HG03103 (cell line): Measurements from ENCODE around the gene NDEL1.
"Not testable (repeated sequence)": the region's sequence is repeated elsewhere in the genome, so short reads cannot be mapped to it uniquely, and the experiment has no call there.

ENCODE experiments used
- ATAC-seq: cut with Tn5 transposase; IDR thresholded peaks from one replicate; pipeline ENCODE4 v1.9.1; 2021; ENCODE audit warnings: low read depth; ENCODE audit not compliant: unreplicated experiment

Gene NDEL1, protein sequence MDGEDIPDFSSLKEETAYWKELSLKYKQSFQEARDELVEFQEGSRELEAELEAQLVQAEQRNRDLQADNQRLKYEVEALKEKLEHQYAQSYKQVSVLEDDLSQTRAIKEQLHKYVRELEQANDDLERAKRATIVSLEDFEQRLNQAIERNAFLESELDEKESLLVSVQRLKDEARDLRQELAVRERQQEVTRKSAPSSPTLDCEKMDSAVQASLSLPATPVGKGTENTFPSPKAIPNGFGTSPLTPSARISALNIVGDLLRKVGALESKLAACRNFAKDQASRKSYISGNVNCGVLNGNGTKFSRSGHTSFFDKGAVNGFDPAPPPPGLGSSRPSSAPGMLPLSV

DNA sequence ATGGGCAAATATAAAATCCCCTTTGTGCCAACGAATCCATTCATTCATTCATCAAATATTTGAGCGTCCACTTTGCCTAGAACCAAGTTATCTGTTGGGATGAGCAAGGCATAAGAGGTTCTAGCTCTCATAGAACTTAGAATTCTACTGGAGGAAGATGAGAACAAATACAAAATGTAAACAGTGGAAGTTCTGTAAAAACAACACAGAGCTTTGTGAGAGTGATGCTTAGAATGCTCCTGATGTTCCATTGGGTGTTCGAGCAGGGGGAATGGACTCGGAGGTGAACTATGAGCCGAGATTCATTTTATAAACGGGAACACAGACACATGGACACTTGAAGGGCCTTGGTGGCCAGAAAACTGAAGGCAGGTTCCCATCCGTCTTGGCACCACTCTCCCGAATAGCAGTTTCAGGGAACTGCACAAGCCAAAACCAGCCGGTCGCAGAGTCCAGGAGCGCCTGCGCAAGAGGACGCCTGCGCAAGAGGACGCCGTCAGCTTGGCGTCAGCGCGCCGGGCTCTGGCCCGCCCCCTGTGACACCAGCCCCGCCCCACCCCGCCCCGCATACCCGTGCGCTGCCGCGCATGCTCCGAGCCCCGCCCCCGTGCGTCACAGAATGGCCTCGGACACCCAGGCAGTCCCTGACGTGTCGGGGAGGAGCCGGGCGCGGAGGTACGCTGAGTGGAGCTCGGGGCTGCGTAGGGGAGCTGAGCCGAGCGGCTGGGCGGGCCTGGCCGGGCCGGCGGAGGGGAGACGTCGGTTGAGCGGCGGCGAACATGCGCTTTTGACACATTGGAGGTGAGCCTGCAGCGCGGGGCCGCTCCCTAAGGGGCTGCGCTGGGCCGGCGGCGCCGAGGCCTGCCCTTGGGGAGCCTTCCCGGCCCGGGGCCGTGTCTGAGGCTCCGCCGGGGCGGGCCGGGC, at the start of gene NDEL1:
Gene NDEL1, plus strand, starts transcription at position 640 of the 924 bp plus-strand sequence. CDS start 8,388 bp downstream, outside the sequence.
- ATAC-seq = peak; percentile 95

DNA sequence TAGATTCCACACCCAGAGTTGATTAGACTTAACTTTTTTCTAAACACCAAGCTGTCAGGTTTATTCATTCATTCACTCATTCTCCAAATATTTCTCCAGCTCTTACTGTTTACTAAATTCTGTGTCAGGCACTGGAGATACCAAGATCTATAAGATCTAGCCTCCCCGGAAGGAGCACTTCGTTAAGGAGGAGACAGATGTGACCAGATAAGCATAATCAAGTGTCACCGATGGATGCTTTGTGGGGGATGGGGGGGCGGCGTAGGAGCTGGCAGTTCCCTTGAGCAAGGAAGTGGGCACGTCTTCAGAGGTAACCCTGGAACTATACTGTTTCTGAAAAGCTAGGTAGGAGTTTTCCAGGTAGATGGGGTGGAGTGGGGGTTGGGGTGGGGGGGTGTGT, 48.8 kb upstream of the NDEL1 start:
- no peak for ATAC-seq

DNA sequence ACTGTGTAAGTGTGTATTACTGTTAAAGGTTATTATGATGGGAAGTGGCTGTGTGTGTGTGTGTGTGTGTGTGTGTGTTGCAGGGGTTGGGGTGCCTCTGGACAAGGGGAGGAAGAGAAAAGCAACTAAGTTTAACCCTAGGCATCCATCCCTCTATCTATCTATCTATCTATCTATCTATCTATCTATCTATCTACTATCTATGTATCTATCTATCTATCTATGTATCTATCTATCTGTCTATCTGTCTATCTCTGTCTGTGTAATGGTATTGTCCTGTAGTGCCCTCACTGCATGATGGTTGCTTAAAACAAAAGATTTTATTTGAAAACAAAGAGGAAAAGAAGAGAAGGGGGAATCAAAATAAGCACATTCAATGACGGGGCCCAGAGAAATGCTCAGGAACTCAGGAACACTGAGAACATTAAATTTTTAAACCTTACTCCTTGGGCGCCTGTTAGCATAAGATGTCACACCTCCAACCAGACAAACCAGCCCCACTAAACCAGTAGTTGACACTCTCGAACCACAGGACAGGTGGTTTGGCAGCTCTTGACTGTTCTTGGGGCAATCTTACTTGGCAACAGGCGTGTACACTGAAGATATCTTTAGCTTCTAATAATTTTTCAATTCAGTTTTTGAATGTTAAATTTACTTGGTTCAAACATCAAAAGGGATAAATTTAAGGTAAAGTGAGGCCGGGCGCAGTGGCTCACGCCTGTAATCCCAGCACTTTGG, 47.6 kb upstream of the NDEL1 start:
- no peak for ATAC-seq

DNA sequence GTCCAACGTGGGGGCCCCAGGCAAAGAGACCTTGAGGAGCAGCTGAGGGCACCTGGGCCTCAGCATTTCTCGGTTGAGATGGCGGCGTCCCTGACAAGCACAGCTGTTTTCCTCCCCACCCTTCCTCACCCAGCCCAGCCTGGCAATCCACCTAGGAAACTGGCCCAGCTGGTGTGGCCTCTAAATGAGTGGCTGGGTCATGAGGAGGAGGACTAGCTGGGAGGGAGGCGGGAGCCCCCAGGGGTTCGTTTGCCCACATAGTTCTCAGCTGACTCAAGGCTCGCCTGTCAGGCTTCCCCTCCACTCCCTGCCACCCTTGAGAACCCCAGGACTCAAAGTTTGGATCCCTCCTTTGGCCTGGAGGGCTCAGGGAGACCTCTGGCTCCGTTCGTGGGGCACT, 44.0 kb upstream of the NDEL1 start:
- ATAC-seq = no peak

DNA sequence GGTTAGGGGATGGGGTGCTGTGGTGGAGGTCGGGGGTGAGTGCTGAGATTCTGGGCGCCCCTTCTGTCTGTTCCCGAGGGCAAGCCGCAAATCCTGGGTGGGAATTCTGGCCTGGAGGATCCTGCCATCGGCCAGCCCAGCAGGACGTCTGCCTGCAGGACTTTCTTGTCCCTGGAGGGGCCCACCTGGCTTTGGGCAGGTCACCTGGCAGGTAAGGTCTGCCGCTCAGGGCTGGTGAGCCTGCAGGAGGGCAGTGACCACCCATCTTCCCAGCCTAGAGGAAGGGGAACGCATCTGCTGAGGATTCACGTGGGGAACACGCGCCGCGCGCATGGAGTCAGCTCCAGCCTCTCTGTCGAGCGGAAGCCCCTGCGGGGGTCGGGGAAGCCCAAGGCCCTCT, 43.4 kb upstream of the NDEL1 start:
- no peak for ATAC-seq

DNA sequence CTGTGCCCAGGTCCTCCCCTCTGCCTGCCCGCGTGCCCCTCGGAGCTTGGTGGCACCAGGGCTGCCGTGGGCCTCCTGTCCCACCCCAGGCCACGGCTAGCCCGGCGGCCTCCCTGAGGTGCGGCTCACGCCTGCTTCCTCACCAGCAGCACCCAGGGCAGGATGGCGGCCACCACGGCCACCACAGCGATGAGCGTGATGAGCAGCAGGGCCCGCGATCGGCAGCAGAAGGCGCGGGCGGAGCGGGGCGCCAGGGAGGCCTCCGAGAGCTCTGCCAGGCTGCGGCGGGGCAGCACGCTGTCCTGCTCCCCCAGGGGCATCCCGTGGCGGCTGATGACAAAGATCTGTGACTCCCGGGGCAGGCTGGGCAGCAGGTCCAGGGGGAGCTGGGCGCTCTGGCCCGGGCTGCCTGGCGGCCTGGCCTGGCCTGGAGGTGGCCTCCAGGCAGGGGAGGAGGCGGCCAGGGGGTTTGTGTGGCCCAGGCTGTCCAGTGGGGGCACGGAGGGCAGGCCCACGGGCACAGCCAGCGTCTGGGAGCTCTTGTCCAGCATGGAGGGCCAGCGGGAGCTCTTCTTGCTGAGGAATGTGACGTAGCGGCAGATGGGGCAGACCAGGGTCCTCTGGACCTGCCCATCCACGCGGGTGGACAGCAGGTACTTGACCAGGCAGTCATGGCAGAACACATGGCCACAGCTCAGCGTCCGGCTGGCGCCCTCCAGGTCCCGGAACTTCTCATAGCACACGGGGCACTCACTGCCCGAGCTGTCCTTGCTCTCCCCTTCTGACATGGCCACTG, 42.8 kb upstream of the NDEL1 start:
- ATAC-seq = no peak

DNA sequence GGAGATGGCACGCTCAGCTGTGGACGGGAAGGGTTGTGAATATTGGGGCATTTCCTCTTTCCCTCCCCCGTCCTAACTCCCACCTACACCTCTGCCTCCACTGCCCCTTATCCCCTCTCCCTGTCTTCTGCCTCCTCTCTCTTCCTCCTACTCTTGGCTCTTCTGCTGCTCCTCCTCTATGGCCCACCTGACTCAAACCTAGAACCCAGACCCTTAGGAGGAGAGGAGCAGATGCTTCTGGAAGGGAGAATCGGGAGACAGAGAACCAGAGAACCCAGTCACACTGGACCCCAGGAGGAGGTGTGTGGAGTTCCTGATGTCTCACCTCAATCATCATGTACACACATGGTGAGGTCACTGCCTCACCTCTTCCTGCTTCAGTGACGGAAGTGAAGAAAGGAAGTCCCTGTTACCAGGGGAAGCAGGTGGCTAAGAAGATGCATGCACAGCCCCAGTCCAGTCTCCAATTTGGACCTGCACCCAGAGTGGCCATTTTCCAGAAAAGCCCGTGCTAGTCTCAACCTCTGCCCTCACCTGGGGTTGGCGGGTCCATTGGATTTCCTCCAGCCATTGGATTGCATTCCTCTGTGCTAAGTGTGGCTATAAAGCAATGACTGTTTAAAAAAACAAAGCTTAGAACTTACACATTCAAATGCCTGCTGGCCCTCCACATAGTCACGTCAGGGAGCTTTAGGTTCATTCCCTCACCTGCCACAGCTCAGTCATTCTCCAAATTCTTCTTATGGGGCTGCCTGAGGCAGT, 42.0 kb upstream of the NDEL1 start:
- no peak for ATAC-seq

DNA sequence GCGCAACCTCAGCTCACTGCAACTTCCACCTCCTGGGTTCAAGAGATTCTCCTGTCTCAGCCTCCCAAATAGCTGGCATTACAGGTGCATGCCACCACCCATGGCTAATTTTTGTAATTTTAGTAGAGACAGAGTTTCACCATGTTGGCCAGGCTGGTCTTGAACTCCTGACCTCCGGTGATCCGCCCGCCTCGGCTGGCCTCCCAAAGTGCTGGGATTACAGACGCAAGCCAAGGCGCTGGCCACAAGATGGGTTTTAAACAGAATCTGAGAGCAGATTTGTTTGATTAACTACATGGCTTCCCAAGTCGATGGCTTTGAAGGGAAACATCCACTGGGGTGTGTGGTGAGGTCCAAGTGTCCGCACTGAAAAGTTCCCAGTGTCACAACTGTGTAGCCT, 41.2 kb upstream of the NDEL1 start:
- not testable (repeated sequence) for ATAC-seq

DNA sequence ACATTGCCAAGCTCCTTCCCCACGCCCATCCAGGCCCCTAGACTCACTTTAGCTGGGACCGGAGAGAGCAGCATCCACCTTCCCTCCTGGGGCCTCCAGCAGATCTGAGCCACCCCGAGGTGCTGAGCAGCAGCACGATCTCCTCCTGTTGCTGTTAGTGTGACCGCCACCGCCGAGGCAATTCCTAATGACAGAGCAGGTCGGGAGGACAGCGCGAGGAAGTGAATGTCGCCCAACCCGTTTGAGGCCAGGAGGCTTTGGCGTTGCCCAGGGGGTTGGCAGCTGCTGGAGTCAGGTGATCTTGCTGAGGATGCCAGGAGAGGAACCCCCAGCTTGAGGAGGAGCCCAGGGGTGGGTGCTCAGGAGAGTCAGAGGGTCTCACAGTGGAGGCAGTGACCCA, 38.0 kb upstream of the NDEL1 start, which contains the start of gene RNF222:
Gene RNF222, minus strand, starts transcription at position 192 of the 400 bp plus-strand sequence. CDS start 4,366 bp downstream, outside the sequence.
- ATAC-seq = no peak

DNA sequence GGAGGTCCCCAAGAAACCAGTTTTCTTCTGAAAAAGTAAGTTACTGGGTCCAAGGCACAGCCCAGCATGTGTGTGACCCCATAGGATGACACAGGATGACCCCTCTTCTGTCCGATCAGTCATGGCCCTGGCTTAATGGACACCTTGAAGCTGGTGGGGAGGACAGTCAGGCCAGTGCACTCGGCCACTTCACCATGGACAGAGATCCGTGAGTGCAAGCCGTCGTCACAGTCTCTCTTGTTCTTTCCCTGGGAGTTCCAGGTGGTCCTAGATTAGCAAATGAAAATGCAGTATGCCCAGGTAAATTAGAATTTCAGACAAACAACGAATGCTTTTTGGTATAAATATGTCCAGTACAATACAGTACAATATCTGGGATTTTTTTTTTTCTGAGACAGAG, 36.7 kb upstream of the NDEL1 start:
- no peak for ATAC-seq

DNA sequence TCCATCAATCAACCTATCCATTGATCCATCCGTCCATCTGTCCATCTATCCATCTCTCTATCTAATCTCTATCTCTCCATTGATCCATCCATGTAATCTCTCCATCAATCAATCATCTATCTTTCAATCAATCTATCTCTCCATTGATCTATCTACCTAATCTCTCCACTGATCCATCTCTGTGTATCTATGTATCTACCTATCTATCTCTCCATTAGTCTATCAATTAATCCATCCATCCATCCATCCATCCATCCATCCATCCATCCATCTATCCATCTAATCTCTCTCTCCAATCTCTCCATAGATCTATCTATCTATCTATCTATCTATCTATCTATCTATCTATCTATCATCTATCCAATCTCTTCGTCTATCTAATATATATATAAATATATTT, 34.6 kb upstream of the NDEL1 start:
- no peak for ATAC-seq

DNA sequence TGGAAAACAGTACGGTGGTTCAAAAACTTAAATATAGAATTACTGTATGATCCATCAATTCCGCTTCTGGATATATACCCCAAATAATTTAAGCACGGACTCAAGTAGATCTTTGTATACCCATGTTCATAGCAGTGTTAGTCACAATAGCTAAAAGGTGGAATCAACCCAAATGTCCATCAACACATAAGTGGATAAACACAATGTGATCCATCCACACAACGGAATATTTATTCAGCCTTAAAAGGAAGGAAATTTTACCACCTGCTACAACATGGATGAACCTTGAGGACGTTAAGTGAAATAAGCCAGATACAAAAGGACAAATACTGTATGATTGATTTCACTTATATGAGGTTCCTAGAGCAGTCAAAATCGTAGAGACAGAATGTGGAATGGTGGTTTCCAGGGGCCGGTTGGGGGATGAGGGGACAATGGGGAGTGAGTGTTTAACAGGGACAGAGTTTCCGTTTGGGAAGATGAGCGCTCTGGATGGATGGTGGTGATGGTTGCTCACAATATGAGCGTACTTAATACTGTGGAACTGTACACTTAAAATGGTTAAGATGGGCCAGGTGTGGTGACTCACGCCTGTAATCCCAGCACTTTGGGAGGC, 32.7 kb upstream of the NDEL1 start:
- ATAC-seq = no peak

DNA sequence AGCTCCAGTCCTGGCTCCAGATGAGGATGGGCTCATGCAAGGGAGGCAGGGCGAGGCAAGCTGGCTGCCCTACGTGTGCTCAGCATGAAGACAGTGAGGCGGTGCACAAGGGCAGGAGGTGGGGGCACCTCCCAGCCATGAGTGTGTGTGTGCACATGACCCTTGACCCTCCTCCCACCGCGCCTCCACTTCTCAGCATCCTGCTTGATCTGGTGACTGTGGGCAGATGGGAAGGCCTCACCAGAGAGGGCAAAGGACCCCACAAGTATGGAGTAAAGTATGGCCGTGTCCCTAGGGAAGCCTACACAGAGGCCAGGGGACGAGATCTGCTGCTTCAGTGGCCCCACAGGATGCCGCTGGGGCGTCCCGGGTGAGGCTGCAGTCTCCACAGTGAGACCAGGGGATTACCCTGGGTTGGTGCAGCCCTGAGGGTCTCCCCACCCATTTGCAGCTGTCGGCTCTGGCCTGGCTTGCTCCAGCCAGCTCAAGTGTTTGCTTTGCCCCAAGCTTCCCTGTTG, 30.1 kb upstream of the NDEL1 start:
- no peak for ATAC-seq

DNA sequence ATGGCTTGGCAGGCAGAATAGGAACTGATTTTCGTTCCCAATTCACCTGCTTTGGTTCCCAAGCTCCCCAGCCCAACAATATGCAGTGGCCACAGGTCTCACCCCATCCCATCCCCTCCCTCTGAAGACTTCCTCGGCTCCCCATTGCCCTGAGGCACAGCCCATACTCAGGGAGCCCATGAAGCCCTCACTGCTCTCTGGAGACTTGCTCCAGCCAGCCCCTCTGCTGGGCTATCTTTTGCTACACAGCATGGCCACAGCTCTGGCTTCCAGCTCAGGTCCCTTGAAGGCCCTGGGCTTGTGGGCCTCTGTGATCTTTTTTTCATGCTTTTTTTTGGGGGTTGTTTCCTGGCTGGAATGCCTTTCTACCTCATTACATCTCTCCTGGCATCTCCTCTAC, 29.5 kb upstream of the NDEL1 start:
- no peak for ATAC-seq

DNA sequence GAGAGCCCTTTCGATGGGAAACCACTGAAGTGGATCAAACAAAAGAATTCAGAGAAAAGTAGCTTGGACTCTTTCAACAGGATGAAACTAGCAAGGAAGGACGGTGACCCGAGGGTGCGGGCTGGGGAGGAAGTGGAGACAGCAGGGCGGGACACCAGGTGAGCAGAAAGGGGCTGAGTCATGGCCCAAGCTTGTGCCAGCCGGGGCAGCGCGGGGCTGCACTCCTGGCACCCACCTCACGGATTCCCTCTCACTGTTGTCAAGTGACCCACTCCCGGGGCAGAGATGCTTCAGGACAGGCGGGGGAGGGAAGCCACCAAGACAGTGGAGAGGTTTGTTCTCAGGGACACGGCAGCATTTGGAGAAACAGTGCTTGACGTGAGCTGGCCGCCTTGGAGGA, 27.3 kb upstream of the NDEL1 start:
- no peak for ATAC-seq

DNA sequence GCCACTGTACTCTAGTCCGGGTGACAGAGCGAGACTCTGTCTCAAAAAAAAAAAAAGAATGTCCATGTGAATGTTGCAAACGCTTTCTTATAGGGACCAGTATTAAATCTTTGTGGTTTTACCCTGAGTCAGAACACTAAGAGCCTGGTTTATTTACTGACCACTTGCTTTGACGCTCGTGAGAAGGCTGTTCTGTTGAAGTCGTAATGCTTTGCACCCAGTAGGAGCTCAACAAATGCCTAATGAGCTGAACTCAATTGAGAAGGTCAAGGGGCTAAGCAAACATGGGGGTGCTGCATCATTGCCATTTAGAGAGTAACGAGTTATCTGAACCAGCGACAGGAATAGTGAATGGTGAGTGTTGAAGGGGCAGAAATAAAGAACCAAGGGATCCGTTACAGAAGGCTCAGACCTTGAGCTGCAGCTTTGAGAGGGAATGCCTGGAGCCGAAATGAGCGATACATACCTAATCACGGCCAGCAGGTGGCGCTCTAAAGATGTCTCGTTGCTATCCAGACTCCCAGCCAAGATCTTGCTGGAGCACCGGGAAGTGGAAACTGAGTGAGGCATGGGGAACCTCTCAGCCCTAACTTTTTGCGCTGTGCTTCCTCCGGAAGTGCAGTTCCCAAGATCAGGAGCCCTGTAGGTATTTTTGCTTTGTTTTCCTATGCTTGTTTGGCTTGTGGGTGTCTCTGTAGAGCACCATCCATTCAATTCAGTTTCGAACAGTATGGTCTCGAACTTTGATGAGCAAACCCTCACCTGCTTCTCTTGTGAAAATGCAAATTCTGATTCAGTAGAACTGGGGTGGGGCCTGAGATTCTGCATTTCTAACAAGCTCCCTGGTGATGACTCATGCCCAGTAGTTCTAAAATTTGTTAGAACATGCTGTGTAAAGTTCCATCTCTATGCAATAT, 25.5 kb upstream of the NDEL1 start:
- ATAC-seq = no peak

DNA sequence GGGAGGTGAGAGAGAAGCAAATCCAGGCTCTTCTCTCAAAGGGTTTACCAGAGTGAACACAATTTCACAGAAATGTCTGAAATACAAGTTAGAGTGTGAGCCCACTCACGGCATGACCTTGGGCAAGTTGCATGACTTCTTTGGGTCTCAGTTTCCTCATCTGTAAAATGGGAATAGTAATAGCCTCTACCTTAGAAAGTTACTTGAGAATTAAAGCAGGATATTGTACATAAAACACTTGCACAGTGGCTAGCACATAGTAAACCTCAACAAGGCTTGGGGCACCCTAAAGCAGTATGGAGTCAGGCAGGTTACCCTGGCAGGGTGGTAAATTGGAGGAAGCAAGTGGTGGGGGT, 24.8 kb upstream of the NDEL1 start:
- no peak for ATAC-seq

DNA sequence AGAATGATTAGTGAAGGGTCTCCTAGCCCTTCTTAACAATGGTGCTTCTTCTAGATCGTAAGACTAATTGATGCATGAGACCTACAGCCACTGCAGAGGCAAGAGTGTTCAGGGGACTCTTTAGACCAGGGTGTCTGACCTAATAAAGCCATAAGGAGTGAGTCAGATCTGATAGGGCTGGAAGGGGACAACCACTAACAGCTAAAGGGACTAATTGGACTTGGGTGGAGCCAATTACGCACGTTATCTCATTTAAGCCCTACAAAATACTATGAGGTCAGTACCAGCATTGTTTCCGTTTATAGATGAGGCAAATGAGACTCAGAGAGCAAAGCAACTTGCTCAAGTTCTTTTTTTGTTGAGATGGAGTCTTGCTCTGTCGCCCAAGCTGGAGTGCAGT, 23.6 kb upstream of the NDEL1 start:
- ATAC-seq = no peak
